Thyroid gland (tissue), 4 donors: ENCODE measurements around the gene ELMO2. TPM values are rescaled to one million over a fixed set of nuclear protein-coding genes. Genes with fewer than 3 reads are reported as not detected.

Experiments used
- DNase-seq, 2 donors: peaks; one replicate each; pipeline ENCODE4 v3.0.0-alpha.2; 2019
- H3K27ac ChIP-seq, 3 donors: fragments of 200-600 bp; sonication (generic); 1 replicate in 2 of 3; 2 replicates in 1 of 3; pipeline ENCODE4 v1.5.1; 2016 to 2019; ENCODE audit warnings: mild to moderate bottlenecking in 1 of 3, moderate library complexity in 1 of 3
- H3K27me3 ChIP-seq: fragments of 200-600 bp; sonication (generic); one replicate; pipeline ENCODE4 v1.5.1; 2019
- H3K36me3 ChIP-seq, 2 donors: fragments of 200-600 bp; sonication (generic); one replicate each; pipeline ENCODE4 v1.5.1; 2016 to 2019
- H3K4me1 ChIP-seq, 2 donors: fragments of 200-600 bp; sonication (generic); one replicate each; pipeline ENCODE4 v1.5.1; 2017 to 2019
- H3K4me3 ChIP-seq, 3 donors: fragments of 200-600 bp; sonication (generic); replicated peaks in 1 of 3; 1 replicate in 2 of 3; 2 replicates in 1 of 3; pipeline ENCODE4 v1.5.1; 2016; ENCODE audit warnings: mild to moderate bottlenecking in 1 of 3
- H3K9me3 ChIP-seq: fragments of 200-600 bp; sonication (generic); one replicate; pipeline ENCODE4 v1.5.1; 2017
- CTCF ChIP-seq, 6 experiments: fragments of 200-600 bp in 3 of 6; fragments of 450-650 bp in 3 of 6; sonication (generic) in 3 of 6; IDR thresholded peaks; one replicate each; pipeline ENCODE4 v1.5.1; 2016 to 2019; ENCODE audit warnings: antibody characterized with exemption in 6 of 6, mild to moderate bottlenecking in 2 of 6, inconsistent platforms in 1 of 6, moderate library complexity in 1 of 6
- POLR2A ChIP-seq, 2 donors: fragments of 450-650 bp; IDR thresholded peaks; one replicate each; pipeline ENCODE4 v1.6.1; 2017; ENCODE audit warnings: antibody characterized with exemption in 2 of 2, mild to moderate bottlenecking in 2 of 2, moderate library complexity in 1 of 2
- WGBS, 2 donors: methylation state at CpG; one replicate each; pipeline ENCODE4 v1.1.5; 2017; 5-methylcytosine and 5-hydroxymethylcytosine counted together
- intact Hi-C: fragments of 100-400 bp; cut with DNase I; formaldehyde crosslinking; loops from one replicate; pipeline ENCODE4 v1.15.1; 2023
- total RNA-seq, 4 donors: library from RNA; depleted of rRNA; stranded (reverse); fragments of >200 nt; gene quantifications; one replicate each; pipeline ENCODE4 v1.2.3, GENCODE V29; 2016

ELMO2 gene
- total RNA-seq, 4 donors from 2014 or later: 47.0 to 60.6 (median 54.6) TPM

GRCh38 chr20:46427384-46427783, 21.0 kb upstream of the ELMO2 start:
- no peak for TF ChIP-seq CTCF (IDR thresholded peaks at IDR 0.05)
- Histone ChIP-seq H3K27ac (no peak overlapping the region), H3K36me3 (no peaks in the 10 kb centered on the region), H3K4me3 (no peak overlapping the region), H3K4me1 (no peaks in the 10 kb centered on the region), H3K27me3 (no peaks in the 10 kb centered on the region), H3K9me3 (no peaks in the 10 kb centered on the region)
- DNase-seq: no peak
- intact Hi-C loops: no loop called here

- intact Hi-C loops: no loop called here
- no peak for DNase-seq
- Histone ChIP-seq H3K27me3 (no peaks in the 10 kb centered on the region), H3K36me3 (no peaks in the 10 kb centered on the region), H3K27ac (no peak overlapping the region), H3K4me3 (no peak overlapping the region), H3K4me1 (no peaks in the 10 kb centered on the region), H3K9me3 (no peaks in the 10 kb centered on the region)
- 79 to 89% methylated on average over 2 of the region's 2 CpGs for WGBS, 2 donors
- no peak for TF ChIP-seq CTCF (IDR thresholded peaks at IDR 0.05)
- no peak for TF ChIP-seq POLR2A (IDR thresholded peaks at IDR 0.05)
Observed at GRCh38 chr20:46423882-46424482, 17.6 kb upstream of the ELMO2 start.

- Histone ChIP-seq H3K36me3 (no peaks in the 10 kb centered on the region), H3K27me3 (no peaks in the 10 kb centered on the region), H3K4me1 (no peaks in the 10 kb centered on the region), H3K9me3 (no peaks in the 10 kb centered on the region), H3K27ac (no peak overlapping the region), H3K4me3 (no peak overlapping the region)
- 47 to 51% methylated on average over 3 of the region's 3 CpGs for WGBS, 2 donors
- TF ChIP-seq CTCF (IDR thresholded peaks at IDR 0.05): no peak
- no peak for TF ChIP-seq POLR2A (IDR thresholded peaks at IDR 0.05)
- intact Hi-C loops: no loop called here
- no peak for DNase-seq
Observed at GRCh38 chr20:46423342-46423741, 16.9 kb upstream of the ELMO2 start.

GRCh38 chr20:46420878-46421277, 14.5 kb upstream of the ELMO2 start:
- Histone ChIP-seq H3K4me1 (no peaks in the 10 kb centered on the region), H3K27me3 (no peaks in the 10 kb centered on the region), H3K27ac (no peak overlapping the region), H3K36me3 (no peaks in the 10 kb centered on the region), H3K4me3 (no peak overlapping the region), H3K9me3 (no peaks in the 10 kb centered on the region)
- DNase-seq: no peak
- intact Hi-C loops: no loop called here
- WGBS, 2 donors: 39 to 40% methylated on average over 5 of the region's 5 CpGs
- TF ChIP-seq POLR2A (IDR thresholded peaks at IDR 0.05): no peak
- TF ChIP-seq CTCF (IDR thresholded peaks at IDR 0.05): no peak

- 83 to 89% methylated on average over 1 of the region's 1 CpG for WGBS, 2 donors
- no peaks in the 10 kb centered on the region for H3K4me1 ChIP-seq
- DNase-seq: no peak
- H3K4me3 ChIP-seq: no peak overlapping the region
- TF ChIP-seq POLR2A (IDR thresholded peaks at IDR 0.05) (no peak), CTCF (IDR thresholded peaks at IDR 0.05) (no peak)
- H3K27me3 ChIP-seq: no peaks in the 10 kb centered on the region
- no peaks in the 10 kb centered on the region for H3K9me3 ChIP-seq
- H3K36me3 ChIP-seq: no peaks in the 10 kb centered on the region
- intact Hi-C loops: no loop called here
- no peak overlapping the region for H3K27ac ChIP-seq
Observed at GRCh38 chr20:46419882-46420281, 13.5 kb upstream of the ELMO2 start.
